SK-N-SH treated with all-trans-retinoic acid at 6 μM for 48 hours (cell line): Measurements from ENCODE around the gene ZNF710.

Source experiments
- ATAC-seq: fragments of 200-7000 bp; cut with Tn5 transposase; 3 replicates; pipeline ENCODE4 v1.9.1; 2020; ENCODE audit warnings: mild to moderate bottlenecking, moderate library complexity
- ARNTL ChIP-seq: fragments of 450-650 bp; formaldehyde crosslinking; IDR thresholded peaks from 2 replicates; pipeline ENCODE4 v1.5.0; 2020; ENCODE audit warnings: low read depth, mild to moderate bottlenecking, moderate library complexity, borderline replicate concordance
- BACH2 ChIP-seq: fragments of 250-450 bp; sonication (Bioruptor Pico); IDR thresholded peaks from 2 replicates; pipeline ENCODE4 v1.9.0; 2021; ENCODE audit warnings: mild to moderate bottlenecking, borderline replicate concordance
- CREB5 ChIP-seq: fragments of 250-450 bp; sonication (Bioruptor Pico); IDR thresholded peaks from 2 replicates; pipeline ENCODE4 v1.5.1; 2020; ENCODE audit warnings: low read depth, mild to moderate bottlenecking, moderate library complexity
- CSDC2 ChIP-seq: fragments of 250-450 bp; sonication (Bioruptor Pico); IDR thresholded peaks from 2 replicates; pipeline ENCODE4 v1.5.0; 2020; ENCODE audit warnings: mild to moderate bottlenecking, moderate library complexity
- ESRRG ChIP-seq: fragments of 250-450 bp; sonication (Bioruptor Pico); IDR thresholded peaks from 2 replicates; pipeline ENCODE4 v1.6.1; 2021; ENCODE audit warnings: mild to moderate bottlenecking
- GLIS3 ChIP-seq: fragments of 250-450 bp; sonication (Bioruptor Pico); IDR thresholded peaks from 2 replicates; pipeline ENCODE4 v1.5.0; 2020; ENCODE audit warnings: mild to moderate bottlenecking, moderate library complexity
- ISL1 ChIP-seq: fragments of 250-450 bp; sonication (Bioruptor Pico); IDR thresholded peaks from 2 replicates; pipeline ENCODE4 v2.1.2; 2022; ENCODE audit warnings: mild to moderate bottlenecking, moderate library complexity
- OSR1 ChIP-seq: fragments of 250-450 bp; sonication (Bioruptor Pico); IDR thresholded peaks from 2 replicates; pipeline ENCODE4 v1.8.0; 2022; ENCODE audit warnings: moderate library complexity, mild to moderate bottlenecking, inconsistent platforms
- PPARA ChIP-seq: fragments of 250-450 bp; sonication (Bioruptor Pico); IDR thresholded peaks from 2 replicates; pipeline ENCODE4 v1.5.0; 2020; ENCODE audit warnings: mild to moderate bottlenecking, borderline replicate concordance
- RARB ChIP-seq: fragments of 250-450 bp; sonication (Bioruptor Pico); IDR thresholded peaks from 2 replicates; pipeline ENCODE4 v1.8.0; 2021; ENCODE audit warnings: mild to moderate bottlenecking, moderate library complexity
- SNAI2 ChIP-seq: fragments of 250-450 bp; sonication (Bioruptor Pico); IDR thresholded peaks from 2 replicates; pipeline ENCODE4 v1.5.0; 2020; ENCODE audit warnings: mild to moderate bottlenecking, moderate library complexity
- TCF4 ChIP-seq: fragments of 250-450 bp; sonication (Bioruptor Pico); IDR thresholded peaks from 2 replicates; pipeline ENCODE4 v1.8.0; 2021; ENCODE audit warnings: mild to moderate bottlenecking, moderate library complexity, borderline replicate concordance
- TOX ChIP-seq: fragments of 250-450 bp; sonication (Bioruptor Pico); IDR thresholded peaks from 2 replicates; pipeline ENCODE4 v1.8.0; 2021; ENCODE audit warnings: mild to moderate bottlenecking, moderate library complexity, borderline replicate concordance
- TSHZ2 ChIP-seq: fragments of 250-450 bp; sonication (Bioruptor Pico); IDR thresholded peaks from 2 replicates; pipeline ENCODE4 v1.5.0; 2020; ENCODE audit warnings: mild to moderate bottlenecking, moderate library complexity
- ZC3H10 ChIP-seq: fragments of 250-450 bp; sonication (Bioruptor Pico); IDR thresholded peaks from 2 replicates; pipeline ENCODE4 v1.5.1; 2021; ENCODE audit warnings: mild to moderate bottlenecking, moderate library complexity
- ZFP3 ChIP-seq: fragments of 250-450 bp; sonication (Bioruptor Pico); IDR thresholded peaks from 2 replicates; pipeline ENCODE4 v1.5.0; 2020; ENCODE audit warnings: mild to moderate bottlenecking, moderate library complexity
- ZFP30 ChIP-seq: fragments of 450-650 bp; formaldehyde crosslinking; IDR thresholded peaks from 2 replicates; pipeline ENCODE4 v1.5.0; 2022; ENCODE audit warnings: mild to moderate bottlenecking, moderate library complexity
- ZNF565 ChIP-seq: fragments of 450-650 bp; formaldehyde crosslinking; conservative IDR thresholded peaks from 2 replicates; pipeline ENCODE4 v1.5.0; 2020; ENCODE audit warnings: low read depth, mild to moderate bottlenecking, moderate library complexity
- ZNF70 ChIP-seq: fragments of 450-650 bp; formaldehyde crosslinking; IDR thresholded peaks from 2 replicates; pipeline ENCODE4 v1.5.0; 2020; ENCODE audit warnings: mild to moderate bottlenecking, moderate library complexity
- TF ChIP-seq, protein P1 (sequence below): fragments of 250-450 bp; sonication (Bioruptor Pico); IDR thresholded peaks from 2 replicates; pipeline ENCODE4 v1.5.1; 2021; ENCODE audit warnings: mild to moderate bottlenecking, moderate library complexity
- TF ChIP-seq, protein P2 (sequence below): fragments of 250-450 bp; sonication (Bioruptor Pico); IDR thresholded peaks from 2 replicates; pipeline ENCODE4 v1.8.0; 2020; ENCODE audit warnings: mild to moderate bottlenecking, moderate library complexity, borderline replicate concordance

The ZNF710 gene

GRCh38 chr15:90058775-90059174 lies 57.7 kb downstream of the ZNF710 start:
- TF ChIP-seq PPARA (CRISPR knock-in tag), result no peak
- TF ChIP-seq, protein P1, sequence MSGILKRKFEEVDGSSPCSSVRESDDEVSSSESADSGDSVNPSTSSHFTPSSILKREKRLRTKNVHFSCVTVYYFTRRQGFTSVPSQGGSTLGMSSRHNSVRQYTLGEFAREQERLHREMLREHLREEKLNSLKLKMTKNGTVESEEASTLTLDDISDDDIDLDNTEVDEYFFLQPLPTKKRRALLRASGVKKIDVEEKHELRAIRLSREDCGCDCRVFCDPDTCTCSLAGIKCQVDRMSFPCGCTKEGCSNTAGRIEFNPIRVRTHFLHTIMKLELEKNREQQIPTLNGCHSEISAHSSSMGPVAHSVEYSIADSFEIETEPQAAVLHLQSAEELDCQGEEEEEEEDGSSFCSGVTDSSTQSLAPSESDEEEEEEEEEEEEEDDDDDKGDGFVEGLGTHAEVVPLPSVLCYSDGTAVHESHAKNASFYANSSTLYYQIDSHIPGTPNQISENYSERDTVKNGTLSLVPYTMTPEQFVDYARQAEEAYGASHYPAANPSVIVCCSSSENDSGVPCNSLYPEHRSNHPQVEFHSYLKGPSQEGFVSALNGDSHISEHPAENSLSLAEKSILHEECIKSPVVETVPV (CRISPR knock-in tag), result no peak
- no peak for TF ChIP-seq ISL1 (CRISPR knock-in tag)
- TF ChIP-seq SNAI2, result no peak
- TF ChIP-seq TSHZ2 (CRISPR knock-in tag), result no peak
- no peak for TF ChIP-seq ZFP3
- no peak for TF ChIP-seq TCF4 (CRISPR knock-in tag)
- TF ChIP-seq TOX (CRISPR knock-in tag), result no peak
- no peak for TF ChIP-seq CSDC2 (CRISPR knock-in tag)
- no peak for TF ChIP-seq RARB (CRISPR knock-in tag)
- TF ChIP-seq CREB5 (CRISPR knock-in tag), result no peak
- no peak for TF ChIP-seq OSR1 (CRISPR knock-in tag)
- ATAC-seq, result no peak

- TF ChIP-seq TOX (CRISPR knock-in tag) (no peak), ZFP30 (CRISPR knock-in tag) (no peak), ZFP3 (no peak), RARB (CRISPR knock-in tag) (no peak), CSDC2 (CRISPR knock-in tag) (no peak), PPARA (CRISPR knock-in tag) (no peak), ZNF565 (no peak), ZC3H10 (CRISPR knock-in tag) (no peak), CREB5 (CRISPR knock-in tag) (no peak), SNAI2 (no peak), BACH2 (CRISPR knock-in tag) (no peak), OSR1 (CRISPR knock-in tag) (no peak)
- TF ChIP-seq, protein P1 (CRISPR knock-in tag), result no peak
- no peak for ATAC-seq
Measured at GRCh38 chr15:90059208-90059985, 58.3 kb downstream of the ZNF710 start.

GRCh38 chr15:90060797-90061196 lies 59.7 kb downstream of the ZNF710 start:
- ATAC-seq, result no peak
- TF ChIP-seq CREB5 (CRISPR knock-in tag) (no peak), ARNTL (CRISPR knock-in tag) (no peak), BACH2 (CRISPR knock-in tag) (no peak), GLIS3 (no peak), ISL1 (CRISPR knock-in tag) (no peak), ZC3H10 (CRISPR knock-in tag) (no peak), ZFP30 (CRISPR knock-in tag) (no peak), SNAI2 (no peak), ZNF565 (no peak), ZNF70 (CRISPR knock-in tag) (no peak), ZFP3 (no peak), TCF4 (CRISPR knock-in tag) (no peak), TOX (CRISPR knock-in tag) (no peak), ESRRG (CRISPR knock-in tag) (no peak)
- TF ChIP-seq, protein P2, sequence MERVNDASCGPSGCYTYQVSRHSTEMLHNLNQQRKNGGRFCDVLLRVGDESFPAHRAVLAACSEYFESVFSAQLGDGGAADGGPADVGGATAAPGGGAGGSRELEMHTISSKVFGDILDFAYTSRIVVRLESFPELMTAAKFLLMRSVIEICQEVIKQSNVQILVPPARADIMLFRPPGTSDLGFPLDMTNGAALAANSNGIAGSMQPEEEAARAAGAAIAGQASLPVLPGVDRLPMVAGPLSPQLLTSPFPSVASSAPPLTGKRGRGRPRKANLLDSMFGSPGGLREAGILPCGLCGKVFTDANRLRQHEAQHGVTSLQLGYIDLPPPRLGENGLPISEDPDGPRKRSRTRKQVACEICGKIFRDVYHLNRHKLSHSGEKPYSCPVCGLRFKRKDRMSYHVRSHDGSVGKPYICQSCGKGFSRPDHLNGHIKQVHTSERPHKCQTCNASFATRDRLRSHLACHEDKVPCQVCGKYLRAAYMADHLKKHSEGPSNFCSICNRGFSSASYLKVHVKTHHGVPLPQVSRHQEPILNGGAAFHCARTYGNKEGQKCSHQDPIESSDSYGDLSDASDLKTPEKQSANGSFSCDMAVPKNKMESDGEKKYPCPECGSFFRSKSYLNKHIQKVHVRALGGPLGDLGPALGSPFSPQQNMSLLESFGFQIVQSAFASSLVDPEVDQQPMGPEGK (CRISPR knock-in tag), result no peak
